ENCODE data around the gene SYCE3. TPM values are rescaled to one million over a fixed set of nuclear protein-coding genes. Genes with fewer than 3 reads are reported as not detected.
A peak's percentile ranks its signal among the peaks of the same experiment; 100 is the strongest.

Gene SYCE3
- total and polyA plus RNA-seq, 9 of the 15 experiments (the other 6 are each of a cell fraction or from before 2014, with no cell fraction given), result 0.56 TPM; not detected in 8

- TF ChIP-seq PRDM10 (IDR thresholded peaks at IDR 0.05; ENCODE audit: partially characterized antibody) (no peak), ZNF76 (CRISPR knock-in tag; IDR thresholded peaks at IDR 0.05; ENCODE audit: borderline replicate concordance) (peak; percentile 52; the same call in 1 of the 2 replicates), ZNF589 (CRISPR knock-in tag; IDR thresholded peaks at IDR 0.05; ENCODE audit: low read depth) (no peak; the same call in 1 of the 2 replicates), TFAP4 (CRISPR knock-in tag; IDR thresholded peaks at IDR 0.05; ENCODE audit: borderline replicate concordance) (no peak), ZNF280B (CRISPR knock-in tag; IDR thresholded peaks at IDR 0.05) (no peak), USF1 (CRISPR knock-in tag; IDR thresholded peaks at IDR 0.05) (peak; percentile 14; the same call in 1 of the 2 replicates), L3MBTL2 (IDR thresholded peaks at IDR 0.05) (peak; percentile 96), THRAP3 (IDR thresholded peaks at IDR 0.05; ENCODE audit: borderline replicate concordance) (no peak), POLR2B (IDR thresholded peaks at IDR 0.05; ENCODE audit: low read depth, partially characterized antibody) (no peak), BRF2 (IDR thresholded peaks at IDR 0.05; ENCODE audit: borderline replicate concordance, insufficient read depth, insufficient read length) (no peak), E2F6 (IDR thresholded peaks at IDR 0.05; ENCODE audit: borderline replicate concordance in 1 of 2, extremely low read depth in 1 of 2, insufficient read depth in 1 of 2, insufficient read length in 1 of 2, low read depth in 1 of 2, low read length in 1 of 2, poor library complexity in 1 of 2, severe bottlenecking in 1 of 2) (peak; percentile 70 to 79), SMARCA5 (IDR thresholded peaks at IDR 0.05) (no peak)
Measured at GRCh38 chr22:50526108-50526833, 36.4 kb downstream of the SYCE3 start (continued).

Data from K562 (cell line).